WTC11 (cell line): ENCODE measurements around the gene TSKU. TPM values are rescaled to one million over a fixed set of nuclear protein-coding genes. Genes with fewer than 3 reads are reported as not detected.

Experiments
- ATAC-seq: fragments of 200-7000 bp; cut with Tn5 transposase; 2 replicates; pipeline ENCODE4 v1.10.0; 2021; ENCODE audit warnings: mild to moderate bottlenecking, moderate library complexity
- CTCF ChIA-PET: fragments of 300-600 bp; sonication (Branson Sonifier 250); formaldehyde crosslinking; loops from one replicate; lab custom pipeline; 2021; ENCODE audit warnings: antibody characterized with exemption; lab: Charles Lee
- POLR2A ChIA-PET: fragments of 350-600 bp; sonication (Branson Sonifier 250); formaldehyde crosslinking; loops from one replicate; lab custom pipeline; 2021; ENCODE audit warnings: antibody characterized with exemption; lab: Charles Lee
- DNase-seq: peaks from one replicate; pipeline ENCODE4 v3.0.0; 2021; ENCODE audit warnings: low spot score
- H3K27ac Mint-ChIP-seq: 2 replicates; pipeline ENCODE4 v1.8.0; 2021; ENCODE audit warnings: mixed read lengths
- H3K27me3 Mint-ChIP-seq: 2 replicates; pipeline ENCODE4 v1.8.0; 2021; ENCODE audit warnings: low read depth, mild to moderate bottlenecking, moderate library complexity, mixed read lengths
- H3K36me3 Mint-ChIP-seq: 2 replicates; pipeline ENCODE4 v1.8.0; 2021; ENCODE audit warnings: mixed read lengths
- H3K4me1 Mint-ChIP-seq: 2 replicates; pipeline ENCODE4 v1.8.0; 2022; ENCODE audit warnings: mixed read lengths
- H3K4me3 Mint-ChIP-seq: 2 replicates; pipeline ENCODE4 v1.8.0; 2021; ENCODE audit warnings: mild to moderate bottlenecking, moderate library complexity, mixed read lengths
- H3K9me3 Mint-ChIP-seq: 2 replicates; pipeline ENCODE4 v1.8.0; 2021; ENCODE audit warnings: mixed read lengths
- ATF1 ChIP-seq: sonication (generic); formaldehyde crosslinking; IDR thresholded peaks from 2 replicates; pipeline ENCODE4 v1.8.1; 2023; ENCODE audit warnings: mild to moderate bottlenecking, moderate library complexity, missing genetic modification reagents
- ETV6 ChIP-seq: sonication (generic); formaldehyde crosslinking; IDR thresholded peaks from 2 replicates; pipeline ENCODE4 v1.8.1; 2022; ENCODE audit warnings: mild to moderate bottlenecking, missing genetic modification reagents
- GABPB1 ChIP-seq: sonication (generic); formaldehyde crosslinking; IDR thresholded peaks from 2 replicates; pipeline ENCODE4 v1.8.1; 2023; ENCODE audit warnings: mild to moderate bottlenecking, missing genetic modification reagents
- GRHL2 ChIP-seq: fragments of 250-450 bp; sonication (Bioruptor Pico); IDR thresholded peaks from 2 replicates; pipeline ENCODE4 v1.8.0; 2022; ENCODE audit warnings: mild to moderate bottlenecking, moderate library complexity; ENCODE audit not compliant: insufficient replicate concordance, severe bottlenecking
- JAZF1 ChIP-seq: fragments of 250-450 bp; sonication (Bioruptor Pico); IDR thresholded peaks from 2 replicates; pipeline ENCODE4 v1.9.0; 2021; ENCODE audit warnings: moderate library complexity, mild to moderate bottlenecking, inconsistent platforms
- NR3C1 ChIP-seq: sonication (generic); formaldehyde crosslinking; conservative IDR thresholded peaks from 2 replicates; pipeline ENCODE4 v1.8.1; 2023; ENCODE audit warnings: low read depth, mild to moderate bottlenecking, missing genetic modification reagents
- PRRX2 ChIP-seq: fragments of 250-450 bp; sonication (Bioruptor Pico); IDR thresholded peaks from 2 replicates; pipeline ENCODE4 v1.8.0; 2021; ENCODE audit warnings: mild to moderate bottlenecking
- total RNA-seq: library from RNA; stranded (reverse); gene quantifications from 3 replicates; pipeline ENCODE4 v1.2.3, GENCODE V29; 2021
- TF ChIP-seq, protein P1 (sequence below): sonication (generic); formaldehyde crosslinking; conservative IDR thresholded peaks from 2 replicates; pipeline ENCODE4 v1.8.1; 2023; ENCODE audit warnings: mild to moderate bottlenecking, low read depth, missing genetic modification reagents, moderate library complexity
- TF ChIP-seq, protein P2 (sequence below): sonication (generic); formaldehyde crosslinking; IDR thresholded peaks from 2 replicates; pipeline ENCODE4 v1.8.1; 2022; ENCODE audit warnings: mild to moderate bottlenecking, moderate library complexity, missing genetic modification reagents
- TF ChIP-seq, protein P3 (sequence below): sonication (generic); formaldehyde crosslinking; IDR thresholded peaks from 2 replicates; pipeline ENCODE4 v1.8.0; 2022; ENCODE audit warnings: mild to moderate bottlenecking, missing genetic modification reagents
- TF ChIP-seq, protein P4 (sequence below): fragments of 250-450 bp; sonication (Bioruptor Pico); IDR thresholded peaks from 2 replicates; pipeline ENCODE4 v1.9.0; 2021; ENCODE audit warnings: mild to moderate bottlenecking
- TF ChIP-seq, protein P5 (sequence below): sonication (generic); formaldehyde crosslinking; conservative IDR thresholded peaks from 2 replicates; pipeline ENCODE4 v1.8.1; 2022; ENCODE audit warnings: mild to moderate bottlenecking, missing genetic modification reagents
- TF ChIP-seq, protein P6 (sequence below): sonication (generic); formaldehyde crosslinking; IDR thresholded peaks from 2 replicates; pipeline ENCODE4 v1.8.0; 2022; ENCODE audit warnings: mild to moderate bottlenecking, missing genetic modification reagents
- TF ChIP-seq, protein P7 (sequence below): sonication (generic); formaldehyde crosslinking; IDR thresholded peaks from 2 replicates; pipeline ENCODE4 v1.8.1; 2022; ENCODE audit warnings: low read depth, mild to moderate bottlenecking, moderate library complexity, missing genetic modification reagents, borderline replicate concordance

The TSKU gene
- total RNA-seq, 1 experiment from 2014 or later, result 30.3 TPM

DNA sequence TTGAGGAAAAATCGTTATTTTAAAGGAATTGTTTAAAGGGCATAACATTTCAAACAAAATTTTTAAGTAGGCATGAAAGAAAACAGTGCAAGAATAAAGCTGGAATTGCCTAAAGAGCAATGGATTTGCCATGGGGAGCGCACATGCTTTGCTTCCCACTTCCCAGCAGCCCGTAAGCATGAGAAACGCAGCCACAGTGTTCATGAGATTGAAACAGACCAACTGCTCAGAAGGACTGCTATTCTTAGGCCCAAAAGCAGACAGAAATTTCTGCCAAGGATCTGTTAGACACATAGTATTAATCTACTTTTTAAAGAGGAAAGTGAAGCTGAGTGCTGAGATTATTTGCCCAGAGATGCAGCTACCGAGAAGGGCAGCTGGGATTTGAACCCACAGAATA is 34.2 kb upstream of the TSKU start (continued):
- TF ChIP-seq, protein P1, sequence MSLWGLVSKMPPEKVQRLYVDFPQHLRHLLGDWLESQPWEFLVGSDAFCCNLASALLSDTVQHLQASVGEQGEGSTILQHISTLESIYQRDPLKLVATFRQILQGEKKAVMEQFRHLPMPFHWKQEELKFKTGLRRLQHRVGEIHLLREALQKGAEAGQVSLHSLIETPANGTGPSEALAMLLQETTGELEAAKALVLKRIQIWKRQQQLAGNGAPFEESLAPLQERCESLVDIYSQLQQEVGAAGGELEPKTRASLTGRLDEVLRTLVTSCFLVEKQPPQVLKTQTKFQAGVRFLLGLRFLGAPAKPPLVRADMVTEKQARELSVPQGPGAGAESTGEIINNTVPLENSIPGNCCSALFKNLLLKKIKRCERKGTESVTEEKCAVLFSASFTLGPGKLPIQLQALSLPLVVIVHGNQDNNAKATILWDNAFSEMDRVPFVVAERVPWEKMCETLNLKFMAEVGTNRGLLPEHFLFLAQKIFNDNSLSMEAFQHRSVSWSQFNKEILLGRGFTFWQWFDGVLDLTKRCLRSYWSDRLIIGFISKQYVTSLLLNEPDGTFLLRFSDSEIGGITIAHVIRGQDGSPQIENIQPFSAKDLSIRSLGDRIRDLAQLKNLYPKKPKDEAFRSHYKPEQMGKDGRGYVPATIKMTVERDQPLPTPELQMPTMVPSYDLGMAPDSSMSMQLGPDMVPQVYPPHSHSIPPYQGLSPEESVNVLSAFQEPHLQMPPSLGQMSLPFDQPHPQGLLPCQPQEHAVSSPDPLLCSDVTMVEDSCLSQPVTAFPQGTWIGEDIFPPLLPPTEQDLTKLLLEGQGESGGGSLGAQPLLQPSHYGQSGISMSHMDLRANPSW (CRISPR knock-in tag), result no peak
- TF ChIP-seq GRHL2 (CRISPR knock-in tag) (no peak), NR3C1 (CRISPR knock-in tag) (no peak), ETV6 (CRISPR knock-in tag) (no peak)
- TF ChIP-seq, protein P2, sequence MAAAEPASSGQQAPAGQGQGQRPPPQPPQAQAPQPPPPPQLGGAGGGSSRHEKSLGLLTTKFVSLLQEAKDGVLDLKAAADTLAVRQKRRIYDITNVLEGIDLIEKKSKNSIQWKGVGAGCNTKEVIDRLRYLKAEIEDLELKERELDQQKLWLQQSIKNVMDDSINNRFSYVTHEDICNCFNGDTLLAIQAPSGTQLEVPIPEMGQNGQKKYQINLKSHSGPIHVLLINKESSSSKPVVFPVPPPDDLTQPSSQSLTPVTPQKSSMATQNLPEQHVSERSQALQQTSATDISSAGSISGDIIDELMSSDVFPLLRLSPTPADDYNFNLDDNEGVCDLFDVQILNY (CRISPR knock-in tag), result no peak

DNA sequence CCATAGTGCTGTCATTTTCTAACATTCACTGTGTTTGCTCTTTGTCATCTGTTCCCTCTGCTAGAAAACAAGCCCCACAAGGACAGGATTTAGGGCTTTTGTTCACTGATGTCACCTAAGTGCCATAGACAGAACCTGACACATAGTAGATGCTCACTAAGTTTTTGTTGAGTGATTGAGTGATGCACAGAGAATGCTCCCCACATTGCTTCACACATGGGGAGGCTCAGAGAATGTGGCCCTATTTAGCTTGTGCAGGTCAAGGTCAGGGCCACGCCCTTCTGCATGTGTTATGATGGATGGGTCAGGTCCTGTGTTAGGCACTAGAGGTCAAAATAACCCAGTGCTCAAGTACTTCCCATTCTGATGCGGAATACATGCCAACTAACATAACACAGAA is 33.1 kb upstream of the TSKU start:
- H3K27me3 Mint-ChIP-seq, result peaks cover 6% of the 10 kb centered on the region
- POLR2A ChIA-PET, result no interaction called here
- TF ChIP-seq, protein P3, sequence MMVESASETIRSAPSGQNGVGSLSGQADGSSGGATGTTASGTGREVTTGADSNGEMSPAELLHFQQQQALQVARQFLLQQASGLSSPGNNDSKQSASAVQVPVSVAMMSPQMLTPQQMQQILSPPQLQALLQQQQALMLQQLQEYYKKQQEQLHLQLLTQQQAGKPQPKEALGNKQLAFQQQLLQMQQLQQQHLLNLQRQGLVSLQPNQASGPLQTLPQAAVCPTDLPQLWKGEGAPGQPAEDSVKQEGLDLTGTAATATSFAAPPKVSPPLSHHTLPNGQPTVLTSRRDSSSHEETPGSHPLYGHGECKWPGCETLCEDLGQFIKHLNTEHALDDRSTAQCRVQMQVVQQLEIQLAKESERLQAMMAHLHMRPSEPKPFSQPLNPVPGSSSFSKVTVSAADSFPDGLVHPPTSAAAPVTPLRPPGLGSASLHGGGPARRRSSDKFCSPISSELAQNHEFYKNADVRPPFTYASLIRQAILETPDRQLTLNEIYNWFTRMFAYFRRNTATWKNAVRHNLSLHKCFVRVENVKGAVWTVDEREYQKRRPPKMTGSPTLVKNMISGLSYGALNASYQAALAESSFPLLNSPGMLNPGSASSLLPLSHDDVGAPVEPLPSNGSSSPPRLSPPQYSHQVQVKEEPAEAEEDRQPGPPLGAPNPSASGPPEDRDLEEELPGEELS, result no peak
- no peak for TF ChIP-seq GABPB1
- DNase-seq (no peak), ATAC-seq (no peak)
- H3K4me3 Mint-ChIP-seq, result no peak overlapping the region
- CTCF ChIA-PET, result no interaction called here
- no peak overlapping the region for H3K27ac Mint-ChIP-seq
- H3K9me3 Mint-ChIP-seq, result no peaks in the 10 kb centered on the region
- no peaks in the 10 kb centered on the region for H3K36me3 Mint-ChIP-seq
- H3K4me1 Mint-ChIP-seq, result peaks cover 39% of the 10 kb centered on the region

DNA sequence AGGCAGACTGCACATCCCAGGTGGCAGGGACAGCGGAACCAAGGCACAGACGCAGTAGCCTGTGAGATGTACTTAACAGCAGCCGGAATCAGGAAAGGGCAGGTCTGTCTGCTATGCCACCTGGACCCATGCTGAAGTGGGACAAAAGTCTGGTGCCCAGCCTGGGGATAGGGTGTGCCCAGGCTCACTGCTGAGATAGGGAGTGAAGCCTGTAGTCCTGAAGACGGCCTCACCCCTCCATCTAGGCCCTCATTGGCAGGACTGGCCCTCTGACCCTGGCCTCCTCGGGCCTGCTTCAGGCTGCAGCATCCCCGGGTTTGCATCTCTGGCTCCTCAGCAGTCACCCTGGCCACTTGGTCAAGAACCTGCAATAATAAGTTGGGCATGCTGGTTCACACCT is 32.4 kb upstream of the TSKU start:
- ChIA-PET CTCF (interaction anchor here (0.7 to 3.3 kb wide), 2 partner anchors 17 to 88 kb away, joined by 3 to 11 read pairs; no protein-coding TSS in a partner anchor), POLR2A (no interaction called here)
- Mint-ChIP-seq H3K27ac (no peak overlapping the region), H3K36me3 (no peaks in the 10 kb centered on the region), H3K27me3 (peaks cover 6% of the 10 kb centered on the region), H3K4me1 (peaks cover 35% of the 10 kb centered on the region), H3K9me3 (no peaks in the 10 kb centered on the region), H3K4me3 (no peak overlapping the region)
- ATAC-seq (no peak), DNase-seq (no peak)
- TF ChIP-seq, protein P4, sequence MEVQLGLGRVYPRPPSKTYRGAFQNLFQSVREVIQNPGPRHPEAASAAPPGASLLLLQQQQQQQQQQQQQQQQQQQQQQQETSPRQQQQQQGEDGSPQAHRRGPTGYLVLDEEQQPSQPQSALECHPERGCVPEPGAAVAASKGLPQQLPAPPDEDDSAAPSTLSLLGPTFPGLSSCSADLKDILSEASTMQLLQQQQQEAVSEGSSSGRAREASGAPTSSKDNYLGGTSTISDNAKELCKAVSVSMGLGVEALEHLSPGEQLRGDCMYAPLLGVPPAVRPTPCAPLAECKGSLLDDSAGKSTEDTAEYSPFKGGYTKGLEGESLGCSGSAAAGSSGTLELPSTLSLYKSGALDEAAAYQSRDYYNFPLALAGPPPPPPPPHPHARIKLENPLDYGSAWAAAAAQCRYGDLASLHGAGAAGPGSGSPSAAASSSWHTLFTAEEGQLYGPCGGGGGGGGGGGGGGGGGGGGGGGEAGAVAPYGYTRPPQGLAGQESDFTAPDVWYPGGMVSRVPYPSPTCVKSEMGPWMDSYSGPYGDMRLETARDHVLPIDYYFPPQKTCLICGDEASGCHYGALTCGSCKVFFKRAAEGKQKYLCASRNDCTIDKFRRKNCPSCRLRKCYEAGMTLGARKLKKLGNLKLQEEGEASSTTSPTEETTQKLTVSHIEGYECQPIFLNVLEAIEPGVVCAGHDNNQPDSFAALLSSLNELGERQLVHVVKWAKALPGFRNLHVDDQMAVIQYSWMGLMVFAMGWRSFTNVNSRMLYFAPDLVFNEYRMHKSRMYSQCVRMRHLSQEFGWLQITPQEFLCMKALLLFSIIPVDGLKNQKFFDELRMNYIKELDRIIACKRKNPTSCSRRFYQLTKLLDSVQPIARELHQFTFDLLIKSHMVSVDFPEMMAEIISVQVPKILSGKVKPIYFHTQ (CRISPR knock-in tag), result no peak
- TF ChIP-seq, protein P5, sequence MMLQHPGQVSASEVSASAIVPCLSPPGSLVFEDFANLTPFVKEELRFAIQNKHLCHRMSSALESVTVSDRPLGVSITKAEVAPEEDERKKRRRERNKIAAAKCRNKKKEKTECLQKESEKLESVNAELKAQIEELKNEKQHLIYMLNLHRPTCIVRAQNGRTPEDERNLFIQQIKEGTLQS (CRISPR knock-in tag), result no peak
- TF ChIP-seq, protein P6, sequence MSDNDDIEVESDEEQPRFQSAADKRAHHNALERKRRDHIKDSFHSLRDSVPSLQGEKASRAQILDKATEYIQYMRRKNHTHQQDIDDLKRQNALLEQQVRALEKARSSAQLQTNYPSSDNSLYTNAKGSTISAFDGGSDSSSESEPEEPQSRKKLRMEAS, result no peak
- TF ChIP-seq PRRX2 (CRISPR knock-in tag), result no peak
- TF ChIP-seq, protein P7, sequence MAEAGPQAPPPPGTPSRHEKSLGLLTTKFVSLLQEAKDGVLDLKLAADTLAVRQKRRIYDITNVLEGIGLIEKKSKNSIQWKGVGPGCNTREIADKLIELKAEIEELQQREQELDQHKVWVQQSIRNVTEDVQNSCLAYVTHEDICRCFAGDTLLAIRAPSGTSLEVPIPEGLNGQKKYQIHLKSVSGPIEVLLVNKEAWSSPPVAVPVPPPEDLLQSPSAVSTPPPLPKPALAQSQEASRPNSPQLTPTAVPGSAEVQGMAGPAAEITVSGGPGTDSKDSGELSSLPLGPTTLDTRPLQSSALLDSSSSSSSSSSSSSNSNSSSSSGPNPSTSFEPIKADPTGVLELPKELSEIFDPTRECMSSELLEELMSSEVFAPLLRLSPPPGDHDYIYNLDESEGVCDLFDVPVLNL (CRISPR knock-in tag), result no peak
- no peak for TF ChIP-seq JAZF1 (CRISPR knock-in tag)
- TF ChIP-seq ATF1 (CRISPR knock-in tag), result no peak
- TF ChIP-seq, protein P1 (CRISPR knock-in tag), result no peak
